ENCODE data around the gene LRRC63.

DNA sequence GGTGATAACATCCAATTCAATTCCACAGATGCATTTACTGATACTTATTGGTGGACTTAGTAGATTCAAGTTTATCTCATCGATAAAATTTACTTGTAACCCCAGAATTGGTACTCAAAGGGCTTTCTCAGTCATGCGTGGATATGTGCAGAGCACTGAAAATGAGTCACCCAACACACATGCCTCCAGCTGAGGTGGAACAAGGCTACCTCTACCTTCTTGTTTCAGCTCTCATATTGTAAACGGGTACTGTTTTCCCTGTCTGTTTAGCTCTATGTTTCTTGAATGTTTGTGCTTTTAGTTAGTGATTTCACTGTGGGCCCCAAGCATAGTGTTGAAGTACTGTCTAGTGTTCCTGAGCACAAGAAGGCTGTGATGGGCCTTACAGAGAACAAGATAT, 1.5 kb downstream of the LRRC63 start:
- TF ChIP-seq, protein P1, sequence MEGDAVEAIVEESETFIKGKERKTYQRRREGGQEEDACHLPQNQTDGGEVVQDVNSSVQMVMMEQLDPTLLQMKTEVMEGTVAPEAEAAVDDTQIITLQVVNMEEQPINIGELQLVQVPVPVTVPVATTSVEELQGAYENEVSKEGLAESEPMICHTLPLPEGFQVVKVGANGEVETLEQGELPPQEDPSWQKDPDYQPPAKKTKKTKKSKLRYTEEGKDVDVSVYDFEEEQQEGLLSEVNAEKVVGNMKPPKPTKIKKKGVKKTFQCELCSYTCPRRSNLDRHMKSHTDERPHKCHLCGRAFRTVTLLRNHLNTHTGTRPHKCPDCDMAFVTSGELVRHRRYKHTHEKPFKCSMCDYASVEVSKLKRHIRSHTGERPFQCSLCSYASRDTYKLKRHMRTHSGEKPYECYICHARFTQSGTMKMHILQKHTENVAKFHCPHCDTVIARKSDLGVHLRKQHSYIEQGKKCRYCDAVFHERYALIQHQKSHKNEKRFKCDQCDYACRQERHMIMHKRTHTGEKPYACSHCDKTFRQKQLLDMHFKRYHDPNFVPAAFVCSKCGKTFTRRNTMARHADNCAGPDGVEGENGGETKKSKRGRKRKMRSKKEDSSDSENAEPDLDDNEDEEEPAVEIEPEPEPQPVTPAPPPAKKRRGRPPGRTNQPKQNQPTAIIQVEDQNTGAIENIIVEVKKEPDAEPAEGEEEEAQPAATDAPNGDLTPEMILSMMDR (conservative IDR thresholded peaks at IDR 0.05; ENCODE audit: low read depth, low read length), result no peak
- no peak for TF ChIP-seq EZH2 (IDR thresholded peaks at IDR 0.05; ENCODE audit: borderline replicate concordance, low read depth, low read length, poor library complexity, severe bottlenecking)

Measured in A673 (cell line).